Upper lobe of left lung (tissue), 6 donors: ENCODE data around the gene SYNRG. TPM values are rescaled to one million over a fixed set of nuclear protein-coding genes. Genes with fewer than 3 reads are reported as not detected.
"Not testable (repeated sequence)": the region's sequence is repeated elsewhere in the genome, so short reads cannot be mapped to it uniquely, and the experiment has no call there.

Source experiments
- ATAC-seq, 2 donors: fragments of 200-7000 bp; cut with Tn5 transposase; one replicate each; pipeline ENCODE4 v1.9.1; 2022; ENCODE audit warnings: mild to moderate bottlenecking in 2 of 2, moderate library complexity in 2 of 2; ENCODE audit not compliant: low FRiP score in 2 of 2
- DNase-seq, 2 donors: peaks; one replicate each; pipeline ENCODE4 v3.0.0-alpha.2; 2019 to 2020
- H3K27ac ChIP-seq, 4 donors: fragments of 200-600 bp; sonication (generic); one replicate each; pipeline ENCODE4 v1.5.1; 2016 to 2019
- H3K27me3 ChIP-seq, 4 donors: fragments of 200-600 bp; sonication (generic); one replicate each; pipeline ENCODE4 v1.5.1; 2017 to 2019
- H3K36me3 ChIP-seq, 4 donors: fragments of 200-600 bp; sonication (generic); one replicate each; pipeline ENCODE4 v1.5.1; 2016 to 2019
- H3K4me1 ChIP-seq, 4 donors: fragments of 200-600 bp; sonication (generic); one replicate each; pipeline ENCODE4 v1.5.1; 2018 to 2019
- H3K4me3 ChIP-seq, 4 donors: fragments of 200-600 bp; sonication (generic); one replicate each; pipeline ENCODE4 v1.5.1; 2017 to 2019; ENCODE audit warnings: mild to moderate bottlenecking in 2 of 4, moderate library complexity in 1 of 4
- H3K9me3 ChIP-seq, 4 donors: fragments of 200-600 bp; sonication (generic); one replicate each; pipeline ENCODE4 v1.5.1; 2018 to 2019
- EP300 ChIP-seq, 4 donors: sonication (generic); formaldehyde crosslinking; IDR thresholded peaks; one replicate each; pipeline ENCODE4 v1.5.1; 2017; ENCODE audit warnings: antibody characterized with exemption in 4 of 4, control low read depth in 2 of 4
- POLR2A ChIP-seq, 4 donors: fragments of 450-650 bp; IDR thresholded peaks; one replicate each; pipeline ENCODE4 v1.5.1; 2016 to 2017; ENCODE audit warnings: antibody characterized with exemption in 4 of 4, mild to moderate bottlenecking in 2 of 4
- POLR2AphosphoS5 ChIP-seq, 2 donors: sonication (generic); formaldehyde crosslinking; IDR thresholded peaks; one replicate each; pipeline ENCODE4 v1.5.1; 2017; ENCODE audit warnings: antibody characterized with exemption in 2 of 2
- WGBS, 2 donors: methylation state at CpG; one replicate each; pipeline ENCODE4 v1.1.5; 2017 to 2018; 5-methylcytosine and 5-hydroxymethylcytosine counted together
- total RNA-seq, 6 donors: library from RNA; depleted of rRNA in 4 of 6; stranded (reverse); fragments of >200 nt in 4 of 6; gene quantifications; one replicate each; pipeline versions ENCODE4 v1.1.0 to v1.2.1, GENCODE V29; 2016 to 2021
- TF ChIP-seq, protein P1 (sequence below), 6 experiments: fragments of 450-650 bp in 4 of 6; fragments of 200-600 bp in 2 of 6; sonication (generic) in 2 of 6; IDR thresholded peaks; one replicate each; pipeline ENCODE4 v1.5.1; 2016 to 2019; ENCODE audit warnings: antibody characterized with exemption in 6 of 6
- donor health status: DM: no; HTN: no; CAD: no; lungs with moderate emphysema.
- donor health status: DM: no; HTN: yes; CAD: no; lungs with severe emphysema.

SYNRG gene
- total RNA-seq, 6 donors from 2014 or later: 25.2 to 58.7 (median 43.8) TPM

DNA sequence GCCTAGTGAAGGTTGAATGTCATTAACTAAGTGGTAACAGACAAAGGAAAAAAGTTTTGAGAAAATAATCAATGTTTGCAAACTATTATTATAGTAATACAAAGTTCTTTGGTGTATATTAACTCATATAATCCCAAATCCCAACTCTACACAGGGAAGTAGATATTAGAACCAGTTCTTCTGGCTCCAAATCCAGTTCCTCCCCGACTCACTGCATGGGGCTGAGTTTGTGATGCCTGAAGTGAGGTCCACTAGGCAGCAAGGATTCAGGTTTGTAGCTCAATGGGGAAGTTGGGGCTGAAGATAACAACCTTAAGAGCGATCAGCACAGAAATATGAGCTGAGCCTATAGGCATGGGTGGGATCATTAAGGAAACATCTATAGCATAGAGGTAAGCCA is 5.6 kb upstream of the SYNRG start:
- Histone ChIP-seq H3K27me3 (no peaks in the 10 kb centered on the region), H3K9me3 (no peaks in the 10 kb centered on the region), H3K4me1 (peaks cover 2% of the 10 kb centered on the region in 4 donors), H3K36me3 (peaks cover 15 to 67% (median 25%) of the 10 kb centered on the region in 4 donors), H3K27ac (no peak overlapping the region), H3K4me3 (no peak overlapping the region)
- ATAC-seq (no peak), DNase-seq (no peak)
- WGBS, 2 donors: 92 to 95% methylated on average over 2 of the region's 2 CpGs
- TF ChIP-seq POLR2AphosphoS5 (IDR thresholded peaks at IDR 0.05): no peak
- no peak for TF ChIP-seq POLR2A (IDR thresholded peaks at IDR 0.05)
- TF ChIP-seq, protein P1, sequence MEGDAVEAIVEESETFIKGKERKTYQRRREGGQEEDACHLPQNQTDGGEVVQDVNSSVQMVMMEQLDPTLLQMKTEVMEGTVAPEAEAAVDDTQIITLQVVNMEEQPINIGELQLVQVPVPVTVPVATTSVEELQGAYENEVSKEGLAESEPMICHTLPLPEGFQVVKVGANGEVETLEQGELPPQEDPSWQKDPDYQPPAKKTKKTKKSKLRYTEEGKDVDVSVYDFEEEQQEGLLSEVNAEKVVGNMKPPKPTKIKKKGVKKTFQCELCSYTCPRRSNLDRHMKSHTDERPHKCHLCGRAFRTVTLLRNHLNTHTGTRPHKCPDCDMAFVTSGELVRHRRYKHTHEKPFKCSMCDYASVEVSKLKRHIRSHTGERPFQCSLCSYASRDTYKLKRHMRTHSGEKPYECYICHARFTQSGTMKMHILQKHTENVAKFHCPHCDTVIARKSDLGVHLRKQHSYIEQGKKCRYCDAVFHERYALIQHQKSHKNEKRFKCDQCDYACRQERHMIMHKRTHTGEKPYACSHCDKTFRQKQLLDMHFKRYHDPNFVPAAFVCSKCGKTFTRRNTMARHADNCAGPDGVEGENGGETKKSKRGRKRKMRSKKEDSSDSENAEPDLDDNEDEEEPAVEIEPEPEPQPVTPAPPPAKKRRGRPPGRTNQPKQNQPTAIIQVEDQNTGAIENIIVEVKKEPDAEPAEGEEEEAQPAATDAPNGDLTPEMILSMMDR (IDR thresholded peaks at IDR 0.05): no peak
- TF ChIP-seq EP300 (IDR thresholded peaks at IDR 0.05): no peak

DNA sequence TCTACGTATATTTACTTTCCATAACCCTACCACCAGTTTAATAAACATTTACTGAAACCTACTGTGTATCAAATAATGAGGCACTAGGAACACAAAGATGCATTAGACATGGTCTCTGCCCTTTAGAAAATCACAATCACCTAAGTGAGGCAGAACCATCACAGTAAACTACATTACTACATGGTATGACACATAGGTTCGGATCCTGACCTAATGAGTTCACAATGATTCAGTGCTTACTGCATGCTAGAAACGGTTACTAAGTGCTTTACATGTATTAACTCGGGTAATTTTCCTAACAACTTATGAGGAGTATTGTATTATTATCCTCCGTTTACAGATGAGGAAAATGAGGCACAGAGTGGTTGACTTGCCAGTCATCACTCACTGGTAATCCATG is 5.2 kb upstream of the SYNRG start:
- ATAC-seq (no peak), DNase-seq (no peak)
- 91 to 96% methylated on average over 5 of the region's 5 CpGs for WGBS, 2 donors
- Histone ChIP-seq H3K36me3 (peaks cover 15 to 63% (median 24%) of the 10 kb centered on the region in 4 donors), H3K27ac (no peak overlapping the region), H3K9me3 (no peaks in the 10 kb centered on the region), H3K4me3 (no peak overlapping the region), H3K4me1 (peaks cover 3 to 6% (median 5%) of the 10 kb centered on the region in 4 donors), H3K27me3 (no peaks in the 10 kb centered on the region)
- TF ChIP-seq, protein P1 (IDR thresholded peaks at IDR 0.05): no peak

DNA sequence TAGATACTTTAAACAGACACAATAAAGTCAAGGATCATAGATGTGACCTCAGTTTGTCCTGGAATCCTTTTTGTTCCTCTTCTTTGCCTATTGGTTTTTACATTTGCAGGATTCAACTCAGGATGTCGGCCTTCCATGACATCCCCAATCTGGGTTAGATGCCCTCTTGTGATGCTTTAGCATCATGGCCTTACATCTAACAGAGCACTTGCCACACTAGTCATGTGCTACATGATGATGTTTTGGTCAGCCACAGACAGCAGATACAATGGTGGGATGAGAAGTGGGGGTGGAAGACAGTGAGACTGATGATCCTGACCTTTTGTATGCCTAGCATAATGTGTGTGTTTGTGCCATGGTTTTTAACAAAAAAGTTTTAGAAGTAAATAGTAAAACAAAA is 1.8 kb upstream of the SYNRG start:
- Histone ChIP-seq H3K27ac (no peak overlapping the region), H3K36me3 (peaks cover 6 to 30% (median 12%) of the 10 kb centered on the region in 4 donors), H3K9me3 (no peaks in the 10 kb centered on the region), H3K4me1 (peaks cover 14 to 28% (median 24%) of the 10 kb centered on the region in 4 donors), H3K4me3 (no peak overlapping the region), H3K27me3 (no peaks in the 10 kb centered on the region)
- no peak for DNase-seq
- ATAC-seq: no peak
- 90 to 100% methylated on average over 1 of the region's 1 CpG for WGBS, 2 donors
- no peak for TF ChIP-seq POLR2AphosphoS5 (IDR thresholded peaks at IDR 0.05)
- TF ChIP-seq POLR2A (IDR thresholded peaks at IDR 0.05): no peak
- no peak for TF ChIP-seq EP300 (IDR thresholded peaks at IDR 0.05)
- TF ChIP-seq, protein P1 (IDR thresholded peaks at IDR 0.05): no peak

DNA sequence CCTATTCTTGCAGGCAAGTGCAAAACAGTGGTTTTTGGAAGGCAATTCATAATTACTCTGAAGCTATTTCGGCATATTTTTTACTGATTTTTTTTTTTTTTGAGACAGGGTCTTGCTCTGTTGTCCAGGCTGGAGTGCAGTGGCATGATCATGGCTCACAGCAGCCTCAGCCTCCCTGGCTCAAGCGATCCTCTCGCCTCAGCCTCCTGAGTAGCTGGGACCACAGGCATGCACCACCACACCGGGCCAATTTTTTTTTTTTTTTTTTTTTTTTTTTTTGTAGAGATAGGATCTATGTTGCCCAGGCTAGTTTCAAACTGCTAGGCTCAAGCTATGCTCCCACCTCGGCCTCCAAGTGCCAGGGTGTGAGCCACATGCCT is 813 bp upstream of the SYNRG start:
- not testable (repeated sequence) for ATAC-seq, H3K9me3 ChIP-seq, DNase-seq, H3K27me3 ChIP-seq
- Histone ChIP-seq H3K4me1 (peaks cover 14 to 36% (median 31%) of the 10 kb centered on the region in 4 donors), H3K36me3 (peaks cover 6 to 21% (median 7%) of the 10 kb centered on the region in 4 donors), H3K4me3 (peak overlapping the region in 3 of 4 donors; percentile 88 to 100 (median 93)), H3K27ac (peak overlapping the region; percentile 89 to 99 (median 93))
- 86 to 100% methylated on average over 5 of the region's 5 CpGs for WGBS, 2 donors

DNA sequence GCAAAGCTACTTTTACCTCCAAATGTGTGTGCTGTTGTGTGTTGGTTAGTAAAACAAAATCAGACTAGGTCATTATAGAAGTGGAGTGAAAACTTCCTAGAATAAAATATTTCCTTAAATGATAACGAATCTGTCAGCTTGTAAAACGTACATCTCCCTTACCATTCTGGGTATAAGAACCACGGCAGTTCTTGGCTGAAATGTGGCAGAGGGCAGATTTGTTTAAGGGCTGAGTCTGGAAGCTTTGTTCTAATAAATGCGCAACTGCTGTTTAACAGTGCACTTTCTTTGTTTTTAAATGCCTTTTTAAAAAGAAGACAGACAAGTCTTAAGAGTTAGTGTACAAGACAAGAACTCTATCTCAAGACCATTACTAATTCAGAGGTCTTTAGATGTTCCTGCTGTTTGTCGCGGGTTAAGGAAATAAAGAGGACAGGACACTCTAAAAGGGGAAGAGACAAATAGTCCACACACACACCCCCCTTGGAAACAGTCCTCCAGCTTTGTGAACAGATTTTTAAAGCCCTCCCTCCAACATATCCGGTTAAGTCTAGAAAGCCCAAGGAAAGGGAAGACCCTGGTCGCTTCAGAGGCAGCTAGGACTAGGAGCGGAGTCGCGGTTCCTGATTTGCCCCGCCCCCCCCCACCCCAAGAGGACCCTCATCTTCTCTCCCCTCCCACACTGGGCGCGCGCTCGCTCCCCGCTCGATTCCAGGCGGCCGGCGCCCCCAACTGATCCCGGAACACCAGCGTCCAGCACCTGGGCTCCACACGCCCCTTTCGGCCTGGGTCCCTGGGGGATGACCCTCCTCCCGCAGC is 658 bp downstream of the SYNRG start:
- peaks cover 1 to 10% (median 4%) of the 10 kb centered on the region in 4 donors for H3K36me3 ChIP-seq
- WGBS, 2 donors: 0 to 1% methylated on average over 12 to 17 of the region's 26 CpGs
- DNase-seq (peak in 1 of 2 donors; percentile 25), ATAC-seq (peak; percentile 42 to 59)
- TF ChIP-seq POLR2AphosphoS5 (IDR thresholded peaks at IDR 0.05): no peak
- no peak for TF ChIP-seq EP300 (IDR thresholded peaks at IDR 0.05)
- H3K4me1 ChIP-seq: peaks cover 18 to 41% (median 32%) of the 10 kb centered on the region in 4 donors
- no peaks in the 10 kb centered on the region for H3K27me3 ChIP-seq
- H3K9me3 ChIP-seq: no peaks in the 10 kb centered on the region
- H3K27ac ChIP-seq: peak overlapping the region; percentile 89 to 99 (median 93)
- peak overlapping the region; percentile 88 to 100 (median 96) for H3K4me3 ChIP-seq
